A549 (cell line): ENCODE results near the gene CIBAR2. TPM values are rescaled to one million over a fixed set of nuclear protein-coding genes. Genes with fewer than 3 reads are reported as not detected.

Experiments
- ATAC-seq, 2 experiments: fragments of 200-7000 bp in 1 of 2; fragments of >200 bp in 1 of 2; cut with Nextera tagmentation in 1 of 2; cut with Tn5 transposase in 1 of 2; 3 replicates each; pipeline versions ENCODE4 v1.8.0 to v1.9.1; 2018 to 2020; ENCODE audit warnings: mild to moderate bottlenecking in 1 of 2, moderate library complexity in 1 of 2
- CTCF ChIA-PET: fragments of 300-600 bp; sonication (Branson Sonifier 250); formaldehyde crosslinking; extraction: SDS; loops from one replicate; lab custom pipeline; 2021; ENCODE audit warnings: antibody characterized with exemption, inconsistent platforms; lab: Yijun Ruan, JAX
- POLR2A ChIA-PET: fragments of 350-600 bp; formaldehyde crosslinking; extraction: SDS; loops from one replicate; lab custom pipeline; 2021; ENCODE audit warnings: antibody characterized with exemption, inconsistent platforms; lab: Yijun Ruan, JAX
- DNase-seq, 2 experiments: peaks; one replicate each; pipeline versions ENCODE4 v3.0.0 to v3.0.0-alpha.2; 2011 to 2016; ENCODE audit warnings: low read depth in 1 of 2, low spot score in 1 of 2
- FAIRE-seq: peaks from 2 replicates; lab custom pipeline; 2011; peaks lifted over from hg19 to GRCh38; lab: Jason Lieb, UNC
- H3K27ac ChIP-seq, 2 experiments: fragments of >200 bp; sonication (Bioruptor Twin); formaldehyde crosslinking; 3 replicates each; pipeline ENCODE4 v1.5.1; 2016 to 2017
- H3K4me1 ChIP-seq: fragments of >200 bp; sonication (Bioruptor Twin); formaldehyde crosslinking; 3 replicates; pipeline ENCODE4 v1.6.1; 2016
- H3K4me2 ChIP-seq: fragments of >200 bp; sonication (Bioruptor Twin); formaldehyde crosslinking; 3 replicates; pipeline ENCODE4 v1.6.1; 2016
- H3K4me3 ChIP-seq: fragments of >200 bp; sonication (Bioruptor Twin); formaldehyde crosslinking; 3 replicates; pipeline ENCODE4 v1.5.1; 2016
- H3K9me3 ChIP-seq: fragments of >200 bp; sonication (Bioruptor Twin); formaldehyde crosslinking; 3 replicates; pipeline ENCODE4 v1.6.1; 2016
- CBX2 ChIP-seq: fragments of 200-600 bp; sonication (generic); IDR thresholded peaks from 2 replicates; pipeline ENCODE4 v1.6.1; 2016; ENCODE audit warnings: low read depth, mild to moderate bottlenecking, borderline replicate concordance
- CEBPB ChIP-seq, 2 experiments: fragments of >200 bp in 1 of 2; sonication (Bioruptor Twin) in 1 of 2; formaldehyde crosslinking in 1 of 2; IDR thresholded peaks; 2 replicates each; pipeline ENCODE4 v1.6.1; 2012 to 2016
- EHF ChIP-seq: fragments of 250-450 bp; sonication (Bioruptor Pico); IDR thresholded peaks from 2 replicates; pipeline ENCODE4 v1.5.0; 2020; ENCODE audit warnings: mild to moderate bottlenecking
- FOSB ChIP-seq: fragments of 250-450 bp; sonication (Bioruptor Pico); IDR thresholded peaks from 2 replicates; pipeline ENCODE4 v1.5.0; 2020; ENCODE audit warnings: mild to moderate bottlenecking, moderate library complexity
- FOXS1 ChIP-seq: fragments of 250-450 bp; sonication (Bioruptor Pico); IDR thresholded peaks from 2 replicates; pipeline ENCODE4 v1.5.0; 2020; ENCODE audit warnings: mild to moderate bottlenecking, moderate library complexity
- HDAC2 ChIP-seq: fragments of 200-600 bp; sonication (generic); IDR thresholded peaks from 2 replicates; pipeline ENCODE4 v1.6.1; 2016
- KDM5A ChIP-seq: fragments of 200-600 bp; sonication (generic); IDR thresholded peaks from 2 replicates; pipeline ENCODE4 v1.6.1; 2016; ENCODE audit warnings: antibody characterized with exemption, mild to moderate bottlenecking
- MAZ ChIP-seq: fragments of 150-350 bp; IDR thresholded peaks from 2 replicates; pipeline ENCODE4 v1.6.1; 2014; ENCODE audit warnings: antibody characterized with exemption, low read depth, low read length, borderline replicate concordance
- MYC ChIP-seq: IDR thresholded peaks from 2 replicates; pipeline ENCODE4 v1.6.1; 2012; ENCODE audit warnings: mild to moderate bottlenecking, inconsistent platforms, low read length, improper control_type of control experiment, borderline replicate concordance
- NR3C1 ChIP-seq: fragments of >200 bp; sonication (Bioruptor Twin); formaldehyde crosslinking; IDR thresholded peaks from 3 replicates; pipeline ENCODE4 v1.6.1; 2017
- PHF8 ChIP-seq: fragments of 200-600 bp; sonication (generic); IDR thresholded peaks from 2 replicates; pipeline ENCODE4 v1.6.1; 2016; ENCODE audit warnings: low read depth, mild to moderate bottlenecking, antibody characterized with exemption, moderate library complexity, borderline replicate concordance
- POLR2AphosphoS2 ChIP-seq: conservative IDR thresholded peaks from 2 replicates; pipeline ENCODE4 v1.6.1; 2012; ENCODE audit warnings: low read length, improper control_type of control experiment, inconsistent platforms
- RAD21 ChIP-seq, 2 experiments: fragments of >200 bp in 1 of 2; sonication (Bioruptor Twin) in 1 of 2; formaldehyde crosslinking in 1 of 2; IDR thresholded peaks in 1 of 2; conservative IDR thresholded peaks in 1 of 2; 2 replicates in 1 of 2; 3 replicates in 1 of 2; pipeline ENCODE4 v1.6.1; 2012 to 2018; ENCODE audit warnings: inconsistent platforms in 1 of 2
- RARB ChIP-seq: fragments of 250-450 bp; sonication (Bioruptor Pico); IDR thresholded peaks from 2 replicates; pipeline ENCODE4 v1.8.0; 2021; ENCODE audit warnings: mild to moderate bottlenecking, moderate library complexity
- RFX5 ChIP-seq: fragments of 450-650 bp; IDR thresholded peaks from 2 replicates; pipeline ENCODE4 v1.7.1; 2014; ENCODE audit warnings: antibody characterized with exemption, mild to moderate bottlenecking, moderate library complexity
- RNF2 ChIP-seq: fragments of 200-600 bp; sonication (generic); IDR thresholded peaks from 2 replicates; pipeline ENCODE4 v1.6.1; 2016; ENCODE audit warnings: low read depth, mild to moderate bottlenecking, antibody characterized with exemption, moderate library complexity, borderline replicate concordance
- SMC3 ChIP-seq: fragments of >200 bp; sonication (Bioruptor Twin); formaldehyde crosslinking; IDR thresholded peaks from 3 replicates; pipeline ENCODE4 v1.6.1; 2018; ENCODE audit warnings: inconsistent platforms
- SREBF2 ChIP-seq: fragments of 450-650 bp; IDR thresholded peaks from 2 replicates; pipeline ENCODE4 v1.6.1; 2014; ENCODE audit warnings: mild to moderate bottlenecking, moderate library complexity
- WGBS: methylation state at CpG from one replicate; pipeline ENCODE4 v1.1.6; 2017; ENCODE audit errors: missing lambda C conversion rate; 5-methylcytosine and 5-hydroxymethylcytosine counted together
- polyA plus RNA-seq, 4 experiments: library from polyadenylated mRNA; depleted of rRNA in 3 of 4; stranded (reverse); fragments of >200 nt; fragmentation: RNase III in 1 of 4; extraction: RNeasy Plus Mini Kit Qiagen cat#74134 plus additional on column Dnase treatment in 1 of 4; gene quantifications; 2 replicates in 3 of 4; 3 replicates in 1 of 4; pipeline ENCODE4 v1.2.3, GENCODE V29; 2011 to 2017
- TF ChIP-seq, protein P1 (sequence below): fragments of >200 bp; sonication (Bioruptor Twin); formaldehyde crosslinking; IDR thresholded peaks from 3 replicates; pipeline ENCODE4 v1.5.1; 2016

CIBAR2 gene
- polyA plus RNA-seq, 2 of the 4 experiments (the other 2 are of a cell fraction): not detected

DNA sequence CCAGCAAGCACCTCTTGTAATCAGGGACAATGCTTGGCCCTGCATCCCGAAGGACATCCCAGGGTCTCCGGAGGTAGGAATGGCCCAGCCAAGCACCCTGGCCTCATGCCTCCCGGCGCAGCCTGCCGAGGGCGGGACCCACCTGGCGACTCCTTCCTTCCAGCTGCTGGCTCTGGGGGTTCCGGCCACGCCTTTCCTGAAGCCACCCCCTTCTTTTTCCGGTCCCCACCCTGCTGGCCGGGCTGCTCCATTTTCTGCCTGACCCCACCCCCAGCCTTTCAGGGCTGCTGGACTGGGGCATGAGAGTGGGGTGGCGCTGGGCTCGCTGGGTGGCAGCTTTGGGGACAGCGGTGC is 22.5 kb upstream of the CIBAR2 start (continued):
- no peak for TF ChIP-seq POLR2AphosphoS2

DNA sequence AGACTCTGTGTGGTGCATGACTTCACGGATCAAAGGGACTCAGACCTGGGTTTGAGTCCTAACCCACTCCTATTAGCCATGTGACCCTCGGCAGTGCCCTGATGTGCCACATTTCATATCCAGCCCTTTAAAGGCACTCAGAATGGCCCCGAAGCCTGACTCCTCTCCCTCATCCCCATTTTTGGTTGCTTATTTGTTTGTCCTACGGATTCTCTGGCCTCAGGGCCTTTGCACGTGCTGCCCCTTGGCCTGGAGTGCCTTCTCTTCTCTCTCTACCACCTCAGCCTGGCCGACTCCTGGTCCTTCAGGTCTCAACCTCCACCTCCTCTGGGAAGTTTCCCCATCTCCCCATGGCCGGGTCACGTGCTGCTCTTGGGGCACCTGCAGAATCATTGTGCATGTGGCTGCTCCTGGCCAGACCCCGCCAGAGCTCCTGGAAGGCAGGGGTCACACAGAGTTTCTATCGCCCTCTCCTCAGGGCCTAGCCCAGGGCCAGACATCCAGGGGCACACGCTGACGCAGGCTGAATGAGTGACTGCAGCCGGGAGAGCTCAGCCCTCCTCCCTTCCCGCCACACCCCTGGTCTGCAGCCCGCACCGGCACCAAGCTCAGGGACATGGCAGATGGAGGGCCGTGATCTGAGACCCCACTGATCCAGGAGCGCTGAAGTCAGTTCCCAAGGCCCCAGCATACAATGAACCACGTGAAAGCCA is 22.0 kb upstream of the CIBAR2 start:
- FAIRE-seq (no peak), ATAC-seq (no peak)
- Histone ChIP-seq H3K4me3 (no peak overlapping the region), H3K27ac (no peak overlapping the region), H3K4me2 (no peak overlapping the region), H3K9me3 (no peaks in the 10 kb centered on the region), H3K4me1 (peaks cover 10% of the 10 kb centered on the region)
- ChIA-PET POLR2A (no interaction called here), CTCF (interaction anchor here (1.8 to 2.9 kb wide), 3 partner anchors 9 to 19 kb away, joined by 4 to 18 read pairs (median 7); no protein-coding TSS in a partner anchor)
- TF ChIP-seq, protein P1, sequence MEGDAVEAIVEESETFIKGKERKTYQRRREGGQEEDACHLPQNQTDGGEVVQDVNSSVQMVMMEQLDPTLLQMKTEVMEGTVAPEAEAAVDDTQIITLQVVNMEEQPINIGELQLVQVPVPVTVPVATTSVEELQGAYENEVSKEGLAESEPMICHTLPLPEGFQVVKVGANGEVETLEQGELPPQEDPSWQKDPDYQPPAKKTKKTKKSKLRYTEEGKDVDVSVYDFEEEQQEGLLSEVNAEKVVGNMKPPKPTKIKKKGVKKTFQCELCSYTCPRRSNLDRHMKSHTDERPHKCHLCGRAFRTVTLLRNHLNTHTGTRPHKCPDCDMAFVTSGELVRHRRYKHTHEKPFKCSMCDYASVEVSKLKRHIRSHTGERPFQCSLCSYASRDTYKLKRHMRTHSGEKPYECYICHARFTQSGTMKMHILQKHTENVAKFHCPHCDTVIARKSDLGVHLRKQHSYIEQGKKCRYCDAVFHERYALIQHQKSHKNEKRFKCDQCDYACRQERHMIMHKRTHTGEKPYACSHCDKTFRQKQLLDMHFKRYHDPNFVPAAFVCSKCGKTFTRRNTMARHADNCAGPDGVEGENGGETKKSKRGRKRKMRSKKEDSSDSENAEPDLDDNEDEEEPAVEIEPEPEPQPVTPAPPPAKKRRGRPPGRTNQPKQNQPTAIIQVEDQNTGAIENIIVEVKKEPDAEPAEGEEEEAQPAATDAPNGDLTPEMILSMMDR: no peak
- no peak for TF ChIP-seq RNF2
- no peak for TF ChIP-seq SREBF2
- no peak for TF ChIP-seq NR3C1
- TF ChIP-seq FOSB (CRISPR knock-in tag): no peak
- no peak for TF ChIP-seq MYC
- TF ChIP-seq CEBPB (IDR thresholded peaks at IDR 0.05): no peak
- TF ChIP-seq EHF (CRISPR knock-in tag): no peak
- no peak for TF ChIP-seq SMC3
- TF ChIP-seq MAZ: no peak
- TF ChIP-seq, all 56 proteins: peak for 0
- DNase-seq: no peak
- 83% methylated on average over 17 of the region's 19 CpGs for WGBS

DNA sequence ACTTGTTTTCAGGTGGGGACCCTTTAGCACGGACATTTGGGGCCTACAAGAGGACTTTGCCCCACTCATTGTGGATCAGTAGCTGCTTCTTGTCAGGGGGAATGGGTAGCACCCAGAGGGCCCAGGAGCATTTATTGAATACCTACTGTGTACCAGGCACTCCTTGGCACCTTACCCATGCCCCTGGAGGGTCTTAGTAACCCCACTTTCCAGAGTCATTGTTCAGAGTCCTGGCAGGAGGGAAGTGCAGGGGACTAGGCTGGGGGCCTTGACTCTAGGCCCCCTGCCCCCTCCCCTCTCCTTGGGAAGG is 21.0 kb upstream of the CIBAR2 start:
- DNase-seq (no peak), ATAC-seq (no peak), FAIRE-seq (no peak)
- no peak overlapping the region for H3K4me2 ChIP-seq
- no peak overlapping the region for H3K4me3 ChIP-seq
- ChIA-PET POLR2A (no interaction called here), CTCF (interaction anchor here (1.0 to 2.4 kb wide), 2 partner anchors 18 to 58 kb away, joined by 3 to 15 read pairs; no protein-coding TSS in a partner anchor)
- peaks cover 10% of the 10 kb centered on the region for H3K4me1 ChIP-seq
- WGBS: 73% methylated on average over 1 of the region's 1 CpG
- H3K9me3 ChIP-seq: no peaks in the 10 kb centered on the region
- H3K27ac ChIP-seq: no peak overlapping the region
- no peak for TF ChIP-seq SMC3
- TF ChIP-seq PHF8: no peak
- no peak for TF ChIP-seq RAD21 (conservative IDR thresholded peaks at IDR 0.05 in 1 of 2, IDR thresholded peaks at IDR 0.05 in 1 of 2)

DNA sequence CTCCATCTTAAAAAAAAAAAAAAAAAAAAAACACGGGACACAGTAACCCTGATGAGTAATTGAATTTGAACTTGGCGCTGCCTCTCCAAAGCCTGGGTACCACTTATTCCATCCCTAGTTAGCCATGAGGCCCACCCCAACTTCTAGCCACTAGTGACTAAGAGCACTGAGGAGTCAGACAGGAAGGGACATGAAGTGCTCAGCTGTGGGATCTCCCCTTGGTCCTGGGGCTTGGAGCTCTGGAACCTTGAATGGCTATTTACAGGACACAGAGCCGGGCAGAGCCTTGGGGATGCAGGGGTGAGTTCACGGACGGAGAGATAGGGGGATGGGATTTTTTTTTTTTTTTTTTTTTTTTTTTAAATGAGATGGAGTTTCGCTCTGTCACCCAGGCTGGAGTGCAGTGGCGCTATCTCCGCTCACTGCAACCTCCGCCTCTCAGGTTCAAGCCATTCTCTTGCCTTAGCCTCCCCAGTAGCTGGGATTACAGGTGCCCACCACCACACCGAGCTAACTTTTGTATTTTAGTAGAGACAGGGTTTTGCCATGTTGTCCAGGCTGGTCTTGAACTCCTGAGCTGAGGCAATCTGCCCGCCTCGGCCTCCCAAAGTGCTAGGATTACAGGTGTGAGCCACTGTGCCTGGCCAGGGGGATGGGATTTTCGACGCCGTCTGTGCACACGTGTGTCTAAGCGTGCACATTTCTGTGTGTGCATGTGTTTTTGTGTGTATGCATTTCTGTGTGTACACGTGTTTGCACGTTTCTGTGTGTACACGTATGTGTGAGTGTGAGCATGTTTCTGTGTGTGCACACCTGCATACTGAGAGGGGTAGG is 20.4 kb upstream of the CIBAR2 start:
- FAIRE-seq (no peak), ATAC-seq (no peak)
- no peaks in the 10 kb centered on the region for H3K9me3 ChIP-seq
- POLR2A ChIA-PET: no interaction called here
- no peak overlapping the region for H3K4me3 ChIP-seq
- WGBS: 84% methylated on average over 20 of the region's 20 CpGs
- TF ChIP-seq CBX2 (no peak), MYC (no peak), FOXS1 (CRISPR knock-in tag) (no peak), RFX5 (no peak), HDAC2 (no peak), FOSB (CRISPR knock-in tag) (no peak), KDM5A (no peak), SMC3 (no peak), RNF2 (no peak), MAZ (no peak), RARB (no peak)
- TF ChIP-seq, all 56 proteins: peak for 0
- H3K4me1 ChIP-seq: peaks cover 8% of the 10 kb centered on the region
- no peak overlapping the region for H3K4me2 ChIP-seq
- H3K27ac ChIP-seq: no peak overlapping the region
- DNase-seq: no peak
- CTCF ChIA-PET: interaction anchor here (0.6 to 2.7 kb wide), 6 partner anchors 7 to 162 kb away, joined by 3 to 15 read pairs (median 3); no protein-coding TSS in a partner anchor
